Right lobe of liver (tissue), 4 donors: Measurements from ENCODE around the gene AFF2.

ENCODE experiments used
- CTCF ChIP-seq, 4 donors: fragments of 200-600 bp in 3 of 4; fragments of 450-650 bp in 1 of 4; IDR thresholded peaks; one replicate each; pipeline versions ENCODE4 v1.5.1 to v1.8.0; 2016 to 2022; ENCODE audit warnings: antibody characterized with exemption in 4 of 4, mild to moderate bottlenecking in 2 of 4
- POLR2A ChIP-seq: fragments of 450-650 bp; IDR thresholded peaks from one replicate; pipeline ENCODE4 v1.6.1; 2017; ENCODE audit warnings: antibody characterized with exemption, mild to moderate bottlenecking
- donor health status: DM: no; HTN: no; CAD: no.
- donor health status: DM: no; HTN: no; CAD: no.
- donor health status: DM: no; HTN: yes; CAD: no.

- TF ChIP-seq CTCF (IDR thresholded peaks at IDR 0.05): no peak
- TF ChIP-seq POLR2A: no peak
Measured at GRCh38 chrX:148470324-148470723, 30.1 kb upstream of the AFF2 start.
